BJ (cell line): ENCODE data around the gene EPB41L2. TPM values are rescaled to one million over a fixed set of nuclear protein-coding genes. Genes with fewer than 3 reads are reported as not detected.

Experiments
- CTCF ChIA-PET: fragments of 350-600 bp; formaldehyde crosslinking; extraction: SDS; loops from one replicate; lab custom pipeline; 2021; ENCODE audit warnings: antibody characterized with exemption, inconsistent platforms; lab: Yijun Ruan, JAX
- POLR2A ChIA-PET: fragments of 300-600 bp; sonication (Branson Sonifier 250); formaldehyde crosslinking; extraction: SDS; loops from one replicate; lab custom pipeline; 2021; ENCODE audit warnings: antibody characterized with exemption; lab: Charles Lee
- DNase-seq: peaks from one replicate; pipeline ENCODE4 v3.0.0-alpha.2; 2011; ENCODE audit warnings: low read depth
- H3K27me3 ChIP-seq: 2 replicates; pipeline ENCODE4 v1.6.0; 2011; ENCODE audit warnings: low read length; ENCODE audit not compliant: control insufficient read depth, insufficient read depth
- H3K36me3 ChIP-seq: 2 replicates; pipeline ENCODE4 v1.5.1; 2011; ENCODE audit warnings: low read length; ENCODE audit not compliant: control insufficient read depth, insufficient read depth
- H3K4me3 ChIP-seq: 2 replicates; pipeline ENCODE4 v1.5.1; 2011; ENCODE audit warnings: low read depth, mild to moderate bottlenecking, control low read depth, low read length
- CTCF ChIP-seq: IDR thresholded peaks from 2 replicates; pipeline ENCODE4 v1.5.1; 2011; ENCODE audit warnings: low read depth, mild to moderate bottlenecking, control low read depth, inconsistent platforms, low read length, moderate library complexity; ENCODE audit not compliant: insufficient read depth
- polyA plus RNA-seq: library from polyadenylated mRNA; depleted of rRNA; stranded (reverse); fragments of >200 nt; gene quantifications from 2 replicates; pipeline ENCODE4 v1.2.3, GENCODE V29; 2011

Gene EPB41L2
- polyA plus RNA-seq, 1 experiment = 24.5 TPM

- H3K36me3 ChIP-seq = no peaks in the 10 kb centered on the region
- TF ChIP-seq CTCF = no peak
- H3K4me3 ChIP-seq = no peak overlapping the region
- DNase-seq = no peak
- ChIA-PET CTCF (interaction anchor here (1.0 to 2.9 kb wide), 11 partner anchors 8 to 580 kb away, joined by 3 to 16 read pairs (median 5); no protein-coding TSS in a partner anchor), POLR2A (no interaction called here)
- H3K27me3 ChIP-seq = no peaks in the 10 kb centered on the region
Measured at GRCh38 chr6:130873746-130874145, 189.3 kb downstream of the EPB41L2 start.

- H3K36me3 ChIP-seq = no peaks in the 10 kb centered on the region
- ChIA-PET POLR2A (no interaction called here), CTCF (interaction anchor here (0.6 to 3.2 kb wide), 25 partner anchors 8 to 623 kb away, joined by 3 to 28 read pairs (median 5); no protein-coding TSS in a partner anchor)
- H3K27me3 ChIP-seq = no peaks in the 10 kb centered on the region
- peak; percentile 96 for TF ChIP-seq CTCF
- no peak for DNase-seq
- no peak overlapping the region for H3K4me3 ChIP-seq
Measured at GRCh38 chr6:130872250-130873095, 190.6 kb downstream of the EPB41L2 start.

- no peaks in the 10 kb centered on the region for H3K36me3 ChIP-seq
- DNase-seq = no peak
- no peak overlapping the region for H3K4me3 ChIP-seq
- TF ChIP-seq CTCF = no peak
- CTCF ChIA-PET = interaction anchor here (0.8 to 3.2 kb wide), 8 partner anchors 11 to 823 kb away, joined by 3 to 28 read pairs (median 4); no protein-coding TSS in a partner anchor
- POLR2A ChIA-PET = no interaction called here
- H3K27me3 ChIP-seq = no peaks in the 10 kb centered on the region
Measured at GRCh38 chr6:130870179-130870880, 192.7 kb downstream of the EPB41L2 start.

- H3K27me3 ChIP-seq = no peaks in the 10 kb centered on the region
- CTCF ChIA-PET = interaction anchor here (0.8 to 1.2 kb wide), 2 partner anchors 11 to 171 kb away, joined by 3 to 4 read pairs; no protein-coding TSS in a partner anchor
- POLR2A ChIA-PET = no interaction called here
- no peaks in the 10 kb centered on the region for H3K36me3 ChIP-seq
- DNase-seq = no peak
- TF ChIP-seq CTCF = no peak
- no peak overlapping the region for H3K4me3 ChIP-seq
Measured at GRCh38 chr6:130869681-130870080, 193.4 kb downstream of the EPB41L2 start.

- POLR2A ChIA-PET = no interaction called here
- no peak overlapping the region for H3K4me3 ChIP-seq
- no peaks in the 10 kb centered on the region; the same call in 1 of the 2 replicates for H3K36me3 ChIP-seq
- CTCF ChIA-PET = no interaction called here
- no peak for TF ChIP-seq CTCF
- H3K27me3 ChIP-seq = no peaks in the 10 kb centered on the region
- no peak for DNase-seq
Measured at GRCh38 chr6:130865793-130866192, 197.3 kb downstream of the EPB41L2 start.
